ENCODE data around the gene KMT2C.
"Not testable (repeated sequence)": the region's sequence is repeated elsewhere in the genome, so short reads cannot be mapped to it uniquely, and the experiment has no call there.

DNA sequence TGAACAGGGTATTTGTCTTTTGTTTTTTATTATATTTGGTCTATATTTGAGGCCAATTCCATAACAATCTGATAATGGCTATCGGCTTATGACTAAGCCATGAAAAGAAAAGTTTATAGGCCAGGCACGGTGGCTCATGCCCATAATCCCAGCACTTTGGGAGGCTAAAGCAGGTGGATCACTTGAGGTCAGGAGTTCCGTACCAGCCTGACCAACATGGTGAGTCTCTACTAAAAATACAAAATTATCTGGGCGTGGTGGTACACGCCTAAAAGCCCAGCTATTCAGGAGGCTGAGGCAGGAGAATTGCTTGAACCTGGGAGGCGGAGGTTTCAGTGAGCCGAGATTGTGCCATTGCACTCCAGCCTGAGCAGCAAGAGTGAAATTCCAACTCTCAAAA lies 227.0 kb downstream of the KMT2C start:
- TF ChIP-seq, protein P1, sequence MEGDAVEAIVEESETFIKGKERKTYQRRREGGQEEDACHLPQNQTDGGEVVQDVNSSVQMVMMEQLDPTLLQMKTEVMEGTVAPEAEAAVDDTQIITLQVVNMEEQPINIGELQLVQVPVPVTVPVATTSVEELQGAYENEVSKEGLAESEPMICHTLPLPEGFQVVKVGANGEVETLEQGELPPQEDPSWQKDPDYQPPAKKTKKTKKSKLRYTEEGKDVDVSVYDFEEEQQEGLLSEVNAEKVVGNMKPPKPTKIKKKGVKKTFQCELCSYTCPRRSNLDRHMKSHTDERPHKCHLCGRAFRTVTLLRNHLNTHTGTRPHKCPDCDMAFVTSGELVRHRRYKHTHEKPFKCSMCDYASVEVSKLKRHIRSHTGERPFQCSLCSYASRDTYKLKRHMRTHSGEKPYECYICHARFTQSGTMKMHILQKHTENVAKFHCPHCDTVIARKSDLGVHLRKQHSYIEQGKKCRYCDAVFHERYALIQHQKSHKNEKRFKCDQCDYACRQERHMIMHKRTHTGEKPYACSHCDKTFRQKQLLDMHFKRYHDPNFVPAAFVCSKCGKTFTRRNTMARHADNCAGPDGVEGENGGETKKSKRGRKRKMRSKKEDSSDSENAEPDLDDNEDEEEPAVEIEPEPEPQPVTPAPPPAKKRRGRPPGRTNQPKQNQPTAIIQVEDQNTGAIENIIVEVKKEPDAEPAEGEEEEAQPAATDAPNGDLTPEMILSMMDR (conservative IDR thresholded peaks at IDR 0.05; ENCODE audit: low read length), result not testable (repeated sequence)
- not testable (repeated sequence) for TF ChIP-seq EZH2phosphoT487 (IDR thresholded peaks at IDR 0.05; ENCODE audit: borderline replicate concordance, low read depth, low read length)

Data from OCI-LY7 (cell line).